B cell (primary cell): ENCODE results near the gene UNC5C. TPM values are rescaled to one million over a fixed set of nuclear protein-coding genes. Genes with fewer than 3 reads are reported as not detected.

ENCODE experiments used
- ATAC-seq: fragments of 200-7000 bp; cut with Tn5 transposase; one replicate; pipeline ENCODE4 v1.10.0; 2021; ENCODE audit warnings: low read depth, mild to moderate bottlenecking, moderate number of reproducible peaks, moderate library complexity
- CTCF ChIA-PET: fragments of 350-600 bp; sonication (Branson Sonifier 250); formaldehyde crosslinking; loops from one replicate; lab custom pipeline; 2021; ENCODE audit warnings: antibody characterized with exemption, inconsistent platforms; lab: Charles Lee
- POLR2A ChIA-PET: fragments of 350-600 bp; sonication (Branson Sonifier 250); formaldehyde crosslinking; loops from one replicate; lab custom pipeline; 2021; ENCODE audit warnings: antibody characterized with exemption; lab: Charles Lee
- DNase-seq: peaks from one replicate; pipeline ENCODE4 v3.0.0; 2013
- H2AFZ ChIP-seq: 2 replicates; pipeline ENCODE4 v1.6.1; 2012; ENCODE audit warnings: mild to moderate bottlenecking, low read depth, low read length; ENCODE audit not compliant: insufficient read depth, poor library complexity, severe bottlenecking
- H3K27ac ChIP-seq, 2 donors: 1 replicate in 1 of 2; 2 replicates in 1 of 2; pipeline ENCODE4 v1.5.1; 2012 to 2013; ENCODE audit warnings: low read length in 2 of 2, mild to moderate bottlenecking in 2 of 2, moderate library complexity in 1 of 2
- H3K27me3 ChIP-seq, 4 experiments: fragments of 200-600 bp in 1 of 4; sonication (generic) in 1 of 4; replicated peaks in 1 of 4; 1 replicate in 2 of 4; 2 replicates in 2 of 4; pipeline versions ENCODE4 v1.6.1 to v1.7.0; 2013 to 2016; ENCODE audit warnings: low read length in 3 of 4, mild to moderate bottlenecking in 2 of 4, mixed read lengths in 1 of 4, moderate library complexity in 1 of 4; ENCODE audit not compliant: insufficient read depth in 4 of 4, control insufficient read depth in 3 of 4; ENCODE audit errors: control extremely low read depth in 1 of 4
- H3K36me3 ChIP-seq, 2 experiments: replicated peaks in 1 of 2; 1 replicate in 1 of 2; 2 replicates in 1 of 2; pipeline versions ENCODE4 v1.6.1 to v1.7.1; 2013; ENCODE audit warnings: low read length in 1 of 2; ENCODE audit not compliant: insufficient read depth in 2 of 2, control insufficient read depth in 1 of 2; ENCODE audit errors: control extremely low read depth in 1 of 2, extremely low read depth in 1 of 2
- H3K4me1 ChIP-seq, 2 donors: fragments of 200-600 bp in 1 of 2; sonication (generic) in 1 of 2; 1 replicate in 1 of 2; 2 replicates in 1 of 2; pipeline versions ENCODE4 v1.5.1 to v1.6.1; 2013 to 2017; ENCODE audit warnings: low read length in 2 of 2; ENCODE audit not compliant: control insufficient read depth in 2 of 2, insufficient read depth in 2 of 2
- H3K4me2 ChIP-seq: replicated peaks from 2 replicates; pipeline ENCODE3; 2012; ENCODE audit warnings: mild to moderate bottlenecking, low read depth, low read length; ENCODE audit not compliant: poor library complexity, severe bottlenecking
- H3K4me3 ChIP-seq, 5 experiments: fragments of 200-600 bp in 1 of 5; sonication (generic) in 1 of 5; 1 replicate in 3 of 5; 2 replicates in 2 of 5; pipeline versions ENCODE4 v1.5.1 to v1.7.0; 2011 to 2016; ENCODE audit warnings: low read length in 4 of 5, mild to moderate bottlenecking in 4 of 5, low read depth in 2 of 5, control low read depth in 1 of 5, moderate library complexity in 1 of 5; ENCODE audit not compliant: insufficient read depth in 1 of 5; ENCODE audit errors: control extremely low read depth in 1 of 5, extremely low read depth in 1 of 5
- H3K79me2 ChIP-seq: fragments of 200-600 bp; sonication (generic); one replicate; pipeline ENCODE4 v1.6.0; 2016; ENCODE audit warnings: low read length; ENCODE audit not compliant: control insufficient read depth, insufficient read depth
- H3K9ac ChIP-seq: fragments of 200-600 bp; sonication (generic); 2 replicates; pipeline ENCODE4 v1.6.1; 2017; ENCODE audit warnings: mild to moderate bottlenecking, low read length, moderate library complexity
- H3K9me3 ChIP-seq, 3 donors: one replicate each; pipeline versions ENCODE4 v1.6.1 to v1.7.1; 2013; ENCODE audit warnings: low read length in 2 of 3; ENCODE audit not compliant: control insufficient read depth in 2 of 3, insufficient read depth in 1 of 3; ENCODE audit errors: control extremely low read depth in 1 of 3
- H4K20me1 ChIP-seq: 2 replicates; pipeline ENCODE4 v1.6.0; 2012; ENCODE audit warnings: mild to moderate bottlenecking, low read length; ENCODE audit not compliant: insufficient read depth, control insufficient read depth, poor library complexity, severe bottlenecking
- H3K27ac Mint-ChIP-seq: one replicate; pipeline ENCODE4 v1.8.0; 2021; ENCODE audit warnings: mixed read lengths
- H3K27me3 Mint-ChIP-seq: one replicate; pipeline ENCODE4 v1.8.0; 2021; ENCODE audit warnings: mixed read lengths
- H3K4me1 Mint-ChIP-seq: one replicate; pipeline ENCODE4 v1.8.0; 2021; ENCODE audit warnings: mixed read lengths
- H3K4me3 Mint-ChIP-seq: one replicate; pipeline ENCODE4 v1.8.0; 2021; ENCODE audit warnings: mixed read lengths
- H3K9me3 Mint-ChIP-seq: one replicate; pipeline ENCODE4 v1.8.0; 2022; ENCODE audit warnings: mixed read lengths; ENCODE audit not compliant: insufficient read depth
- EZH2 ChIP-seq: IDR thresholded peaks from 2 replicates; pipeline ENCODE4 v1.6.1; 2012; ENCODE audit warnings: borderline replicate concordance, low read depth, mild to moderate bottlenecking, moderate library complexity, low read length; ENCODE audit not compliant: insufficient read depth, poor library complexity, severe bottlenecking
- WGBS: methylation state at CpG from one replicate; pipeline ENCODE4 v1.1.5; 2013; ENCODE audit warnings: missing lambda C conversion rate; ENCODE audit not compliant: insufficient coverage; 5-methylcytosine and 5-hydroxymethylcytosine counted together
- intact Hi-C: fragments of 100-400 bp; cut with micrococcal nuclease; formaldehyde crosslinking; loops from one replicate; pipeline ENCODE4 v1.10.0; 2022
- polyA plus RNA-seq: library from polyadenylated mRNA; depleted of rRNA; stranded (reverse); fragments of >200 nt; gene quantifications from 2 replicates; pipeline ENCODE4 v1.2.3, GENCODE V29; 2012
- total RNA-seq, 2 donors: library from RNA; stranded (reverse); fragments of 120-200 nt in 1 of 2; gene quantifications; 1 replicate in 1 of 2; 2 replicates in 1 of 2; pipeline versions ENCODE4 v1.2.3 to v1.2.4, GENCODE V29; 2013 to 2022
- TF ChIP-seq, protein P1 (sequence below): fragments of 200-600 bp; IDR thresholded peaks from one replicate; pipeline ENCODE4 v1.8.0; 2022; ENCODE audit warnings: antibody characterized with exemption, mild to moderate bottlenecking

Gene UNC5C
- total and polyA plus RNA-seq, 2 donors (not counting 1 experiment from before 2014, with no cell fraction given): not detected

- peaks cover 0 to 14% (median 0%) of the 10 kb centered on the region in 3 donors for H3K9me3 ChIP-seq
- H3K4me1 ChIP-seq: peaks cover 0 to 9% of the 10 kb centered on the region in 2 donors
- no peaks in the 10 kb centered on the region for H3K79me2 ChIP-seq
- no peaks in the 10 kb centered on the region for H3K36me3 ChIP-seq
- 63% methylated on average over 2 of the region's 8 CpGs for WGBS
- DNase-seq (no peak), ATAC-seq (no peak)
- no peak overlapping the region for H3K4me2 ChIP-seq
- ChIA-PET CTCF (no interaction called here), POLR2A (no interaction called here)
- no peak overlapping the region for H3K4me3 ChIP-seq
- H3K9ac ChIP-seq: no peak overlapping the region
- Mint-ChIP-seq H3K4me3 (no peak overlapping the region), H3K4me1 (peaks cover 5% of the 10 kb centered on the region), H3K9me3 (no peaks in the 10 kb centered on the region), H3K27me3 (peaks cover 28% of the 10 kb centered on the region), H3K27ac (no peak overlapping the region)
- no peak overlapping the region for H2AFZ ChIP-seq
- TF ChIP-seq, protein P1, sequence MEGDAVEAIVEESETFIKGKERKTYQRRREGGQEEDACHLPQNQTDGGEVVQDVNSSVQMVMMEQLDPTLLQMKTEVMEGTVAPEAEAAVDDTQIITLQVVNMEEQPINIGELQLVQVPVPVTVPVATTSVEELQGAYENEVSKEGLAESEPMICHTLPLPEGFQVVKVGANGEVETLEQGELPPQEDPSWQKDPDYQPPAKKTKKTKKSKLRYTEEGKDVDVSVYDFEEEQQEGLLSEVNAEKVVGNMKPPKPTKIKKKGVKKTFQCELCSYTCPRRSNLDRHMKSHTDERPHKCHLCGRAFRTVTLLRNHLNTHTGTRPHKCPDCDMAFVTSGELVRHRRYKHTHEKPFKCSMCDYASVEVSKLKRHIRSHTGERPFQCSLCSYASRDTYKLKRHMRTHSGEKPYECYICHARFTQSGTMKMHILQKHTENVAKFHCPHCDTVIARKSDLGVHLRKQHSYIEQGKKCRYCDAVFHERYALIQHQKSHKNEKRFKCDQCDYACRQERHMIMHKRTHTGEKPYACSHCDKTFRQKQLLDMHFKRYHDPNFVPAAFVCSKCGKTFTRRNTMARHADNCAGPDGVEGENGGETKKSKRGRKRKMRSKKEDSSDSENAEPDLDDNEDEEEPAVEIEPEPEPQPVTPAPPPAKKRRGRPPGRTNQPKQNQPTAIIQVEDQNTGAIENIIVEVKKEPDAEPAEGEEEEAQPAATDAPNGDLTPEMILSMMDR: no peak
- TF ChIP-seq EZH2: no peak
- peaks cover 0 to 22% (median 5%) of the 10 kb centered on the region in 4 experiments for H3K27me3 ChIP-seq
- H3K27ac ChIP-seq: no peak overlapping the region
- intact Hi-C loops: no loop called here
- no peaks in the 10 kb centered on the region for H4K20me1 ChIP-seq
Observed at GRCh38 chr4:95544113-95545103, 4.4 kb downstream of the UNC5C start.
